IMR-90 (cell line): Measurements from ENCODE around the gene VPS26B.

Experiments
- CTCF ChIP-seq: conservative IDR thresholded peaks from 2 replicates; pipeline ENCODE4 v1.5.1; 2012; ENCODE audit warnings: mild to moderate bottlenecking, low read depth, low read length, improper control_type of control experiment
- FOS ChIP-seq: fragments of 150-350 bp; IDR thresholded peaks from 2 replicates; pipeline ENCODE4 v1.6.1; 2016; ENCODE audit warnings: low read depth, low read length
- POLR2A ChIP-seq: IDR thresholded peaks from 2 replicates; pipeline ENCODE4 v1.6.1; 2012; ENCODE audit warnings: mild to moderate bottlenecking, low read depth, low read length
- RFX5 ChIP-seq: IDR thresholded peaks from 2 replicates; pipeline ENCODE4 v1.8.0; 2012; ENCODE audit warnings: low read depth, mild to moderate bottlenecking, low read length, moderate library complexity

- TF ChIP-seq POLR2A (no peak), CTCF (no peak), FOS (no peak), RFX5 (no peak)
Observed at GRCh38 chr11:134291196-134291595, 66.7 kb downstream of the VPS26B start.
